Activated B cell treated with CpG ODN at 0.5 μM for 24 hours (primary cell): ENCODE results near the gene AJAP1. TPM values are rescaled to one million over a fixed set of nuclear protein-coding genes. Genes with fewer than 3 reads are reported as not detected.

ENCODE experiments used
- ATAC-seq: fragments of 200-7000 bp; cut with Tn5 transposase; one replicate; pipeline ENCODE4 v1.10.0; 2021; ENCODE audit warnings: low read depth, mild to moderate bottlenecking, moderate library complexity
- CTCF ChIA-PET: fragments of 350-600 bp; sonication (Branson Sonifier 250); formaldehyde crosslinking; loops from one replicate; lab custom pipeline; 2021; ENCODE audit warnings: antibody characterized with exemption; lab: Charles Lee
- POLR2A ChIA-PET: fragments of 350-600 bp; sonication (Branson Sonifier 250); formaldehyde crosslinking; loops from one replicate; lab custom pipeline; 2021; ENCODE audit warnings: antibody characterized with exemption; lab: Charles Lee
- DNase-seq: peaks from one replicate; pipeline ENCODE4 v3.0.0; 2022
- H3K27ac Mint-ChIP-seq: one replicate; pipeline ENCODE4 v1.8.0; 2020; ENCODE audit warnings: mixed read lengths
- H3K27me3 Mint-ChIP-seq: one replicate; pipeline ENCODE4 v1.8.0; 2021; ENCODE audit warnings: mixed read lengths
- H3K36me3 Mint-ChIP-seq: one replicate; pipeline ENCODE4 v1.8.0; 2021; ENCODE audit warnings: low read depth, mixed read lengths
- H3K4me1 Mint-ChIP-seq: one replicate; pipeline ENCODE4 v1.8.0; 2021; ENCODE audit warnings: mixed read lengths
- H3K4me3 Mint-ChIP-seq: one replicate; pipeline ENCODE4 v1.8.0; 2020; ENCODE audit warnings: mild to moderate bottlenecking, mixed read lengths
- H3K9me3 Mint-ChIP-seq: one replicate; pipeline ENCODE4 v1.8.0; 2020; ENCODE audit warnings: mixed read lengths
- intact Hi-C: fragments of 100-400 bp; cut with micrococcal nuclease; formaldehyde crosslinking; loops from one replicate; pipeline ENCODE4 v1.15.1; 2024
- total RNA-seq: library from RNA; stranded (reverse); gene quantifications from 2 replicates; pipeline ENCODE4 v1.2.3, GENCODE V29; 2022
- TF ChIP-seq, protein P1 (sequence below): fragments of 200-600 bp; IDR thresholded peaks from one replicate; pipeline ENCODE4 v1.8.0; 2022; ENCODE audit warnings: antibody characterized with exemption, mild to moderate bottlenecking

AJAP1 gene
- total RNA-seq, 1 donor from 2014 or later, result not detected

- ChIA-PET POLR2A (no interaction called here), CTCF (no interaction called here)
- Mint-ChIP-seq H3K27ac (no peak overlapping the region), H3K36me3 (no peaks in the 10 kb centered on the region), H3K27me3 (peaks cover 1% of the 10 kb centered on the region), H3K4me1 (no peaks in the 10 kb centered on the region), H3K4me3 (no peak overlapping the region), H3K9me3 (no peaks in the 10 kb centered on the region)
- intact Hi-C loops, result no loop called here
- DNase-seq (no peak), ATAC-seq (no peak)
- TF ChIP-seq, protein P1, sequence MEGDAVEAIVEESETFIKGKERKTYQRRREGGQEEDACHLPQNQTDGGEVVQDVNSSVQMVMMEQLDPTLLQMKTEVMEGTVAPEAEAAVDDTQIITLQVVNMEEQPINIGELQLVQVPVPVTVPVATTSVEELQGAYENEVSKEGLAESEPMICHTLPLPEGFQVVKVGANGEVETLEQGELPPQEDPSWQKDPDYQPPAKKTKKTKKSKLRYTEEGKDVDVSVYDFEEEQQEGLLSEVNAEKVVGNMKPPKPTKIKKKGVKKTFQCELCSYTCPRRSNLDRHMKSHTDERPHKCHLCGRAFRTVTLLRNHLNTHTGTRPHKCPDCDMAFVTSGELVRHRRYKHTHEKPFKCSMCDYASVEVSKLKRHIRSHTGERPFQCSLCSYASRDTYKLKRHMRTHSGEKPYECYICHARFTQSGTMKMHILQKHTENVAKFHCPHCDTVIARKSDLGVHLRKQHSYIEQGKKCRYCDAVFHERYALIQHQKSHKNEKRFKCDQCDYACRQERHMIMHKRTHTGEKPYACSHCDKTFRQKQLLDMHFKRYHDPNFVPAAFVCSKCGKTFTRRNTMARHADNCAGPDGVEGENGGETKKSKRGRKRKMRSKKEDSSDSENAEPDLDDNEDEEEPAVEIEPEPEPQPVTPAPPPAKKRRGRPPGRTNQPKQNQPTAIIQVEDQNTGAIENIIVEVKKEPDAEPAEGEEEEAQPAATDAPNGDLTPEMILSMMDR, result no peak
Observed at GRCh38 chr1:4696161-4696745, 41.8 kb downstream of the AJAP1 start.

- POLR2A ChIA-PET, result no interaction called here
- H3K4me1 Mint-ChIP-seq, result no peaks in the 10 kb centered on the region
- CTCF ChIA-PET, result no interaction called here
- DNase-seq, result no peak
- no peak overlapping the region for H3K27ac Mint-ChIP-seq
- no peaks in the 10 kb centered on the region for H3K9me3 Mint-ChIP-seq
- TF ChIP-seq, protein P1, result no peak
- intact Hi-C loops, result no loop called here
- peaks cover 1% of the 10 kb centered on the region for H3K27me3 Mint-ChIP-seq
- no peaks in the 10 kb centered on the region for H3K36me3 Mint-ChIP-seq
- H3K4me3 Mint-ChIP-seq, result no peak overlapping the region
- ATAC-seq, result no peak
Observed at GRCh38 chr1:4696753-4697152, 42.3 kb downstream of the AJAP1 start.

DNA sequence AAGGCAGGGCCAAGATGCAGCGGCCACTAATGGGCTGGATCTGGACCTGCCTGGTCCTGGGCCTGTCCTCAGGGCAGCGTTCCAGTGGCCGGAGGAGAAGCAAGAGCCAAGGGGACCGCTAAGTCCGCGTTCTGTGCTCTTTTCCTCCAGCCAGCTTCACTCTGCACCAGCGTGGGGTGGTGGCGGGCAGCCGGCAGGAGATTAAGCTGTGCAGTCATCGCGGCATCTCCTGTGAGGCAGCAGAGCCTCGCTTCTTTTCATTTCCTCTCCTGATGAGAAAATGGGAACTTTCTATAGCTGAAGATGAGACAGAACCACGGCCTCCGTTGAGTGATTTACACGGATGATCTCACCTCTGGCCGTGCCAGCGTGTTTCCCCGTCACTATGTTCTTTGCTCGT lies 43.4 kb downstream of the AJAP1 start:
- POLR2A ChIA-PET, result no interaction called here
- Mint-ChIP-seq H3K36me3 (no peaks in the 10 kb centered on the region), H3K27ac (no peak overlapping the region), H3K9me3 (no peaks in the 10 kb centered on the region), H3K4me1 (no peaks in the 10 kb centered on the region), H3K4me3 (no peak overlapping the region), H3K27me3 (peaks cover 1% of the 10 kb centered on the region)
- CTCF ChIA-PET, result no interaction called here
- no peak for ATAC-seq
- intact Hi-C loops, result no loop called here
- TF ChIP-seq, protein P1, result no peak
- no peak for DNase-seq

GRCh38 chr1:4698911-4699310 lies 44.5 kb downstream of the AJAP1 start:
- H3K9me3 Mint-ChIP-seq, result no peaks in the 10 kb centered on the region

GRCh38 chr1:4699376-4700301 lies 45.2 kb downstream of the AJAP1 start:
- ChIA-PET CTCF (no interaction called here), POLR2A (no interaction called here)
- Mint-ChIP-seq H3K36me3 (no peaks in the 10 kb centered on the region), H3K9me3 (no peaks in the 10 kb centered on the region), H3K27me3 (peaks cover 1% of the 10 kb centered on the region), H3K4me1 (no peaks in the 10 kb centered on the region), H3K4me3 (no peak overlapping the region), H3K27ac (no peak overlapping the region)
- ATAC-seq (no peak), DNase-seq (no peak)
- intact Hi-C loops, result no loop called here
- TF ChIP-seq, protein P1, result no peak

More at GRCh38 chr1:4698911-4699310, 44.5 kb downstream of the AJAP1 start:
- Mint-ChIP-seq H3K36me3 (no peaks in the 10 kb centered on the region), H3K27ac (no peak overlapping the region), H3K4me3 (no peak overlapping the region), H3K4me1 (no peaks in the 10 kb centered on the region), H3K27me3 (peaks cover 1% of the 10 kb centered on the region)
- ChIA-PET CTCF (no interaction called here), POLR2A (no interaction called here)
- TF ChIP-seq, protein P1, result no peak
- no peak for ATAC-seq
- intact Hi-C loops, result no loop called here
- DNase-seq, result no peak
